Activated effector memory CD4-positive, alpha-beta T cell treated with Interleukin-2 at 50 U/mL for 16 hours (primary cell): Measurements from ENCODE around the gene ATG4C.

Source experiments
- DNase-seq: peaks from one replicate; pipeline ENCODE4 v3.0.0-alpha.2; 2020

Gene ATG4C

GRCh38 chr1:62844030-62844429 lies 60.1 kb downstream of the ATG4C start:
- DNase-seq = no peak

DNA sequence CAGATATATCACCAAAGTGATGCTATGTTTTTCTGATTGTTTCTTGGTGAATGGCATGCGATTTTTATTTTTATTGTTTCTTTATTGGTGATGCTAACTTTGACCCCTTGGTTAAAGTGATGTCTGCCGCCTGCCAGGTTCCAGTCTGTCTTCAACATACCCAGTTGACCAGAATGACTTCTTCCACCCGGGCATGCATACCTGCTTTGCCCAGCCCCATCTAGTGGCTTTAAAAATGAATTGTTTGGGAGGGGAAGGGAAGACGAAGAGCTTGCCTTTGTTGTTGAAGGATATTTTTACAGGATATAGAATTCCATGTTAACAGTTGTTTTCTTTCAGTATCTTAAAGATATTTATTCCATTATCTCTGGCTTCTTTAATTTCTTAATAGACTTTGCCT lies 65.1 kb downstream of the ATG4C start:
- no peak for DNase-seq

- no peak for DNase-seq
Measured at GRCh38 chr1:62852253-62852652, 68.3 kb downstream of the ATG4C start.

GRCh38 chr1:62856960-62857359 lies 73.0 kb downstream of the ATG4C start:
- DNase-seq = no peak

DNA sequence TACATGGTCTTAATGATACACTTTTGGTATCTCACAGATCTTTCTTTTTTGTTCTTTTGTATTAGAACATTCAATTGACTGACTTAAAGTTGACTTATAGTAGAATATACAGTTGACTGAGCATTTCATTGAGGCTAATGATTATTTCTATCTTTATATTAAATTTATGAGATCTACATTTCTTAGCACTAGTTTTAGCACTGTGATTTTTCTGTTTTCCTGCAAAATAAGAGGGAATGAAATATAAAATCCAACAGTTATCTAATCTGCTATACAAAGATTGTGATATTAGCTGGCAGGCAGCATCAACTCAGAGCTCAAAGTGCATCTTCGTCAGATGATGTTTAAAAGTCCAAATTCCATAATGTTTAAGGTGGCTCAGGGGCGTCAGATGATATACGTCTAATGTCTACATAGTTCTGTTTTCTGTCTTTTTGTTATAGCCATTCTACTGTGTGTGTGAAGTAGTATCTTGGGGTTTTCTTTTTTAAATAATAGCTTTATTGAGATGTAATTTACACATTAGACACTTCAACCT lies 85.4 kb downstream of the ATG4C start:
- no peak for DNase-seq

DNA sequence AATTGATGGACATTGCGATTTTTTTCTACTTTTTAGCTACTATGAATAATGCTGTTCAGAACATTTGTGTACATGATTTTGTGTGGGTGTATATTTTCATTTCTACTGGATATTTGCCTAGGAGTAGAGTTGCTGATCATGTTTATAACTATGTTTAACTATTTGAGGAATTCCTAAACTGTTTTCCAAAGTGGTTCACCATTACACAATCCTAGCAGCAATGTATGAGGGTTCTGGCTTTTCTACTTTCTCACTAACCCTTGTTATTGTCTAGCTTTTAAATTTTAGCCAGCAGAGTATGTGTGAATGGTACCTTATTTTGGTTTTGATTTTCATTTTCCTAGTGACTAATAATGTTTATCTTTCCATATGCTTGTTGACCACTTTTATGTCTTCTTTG lies 86.2 kb downstream of the ATG4C start:
- no peak for DNase-seq

DNA sequence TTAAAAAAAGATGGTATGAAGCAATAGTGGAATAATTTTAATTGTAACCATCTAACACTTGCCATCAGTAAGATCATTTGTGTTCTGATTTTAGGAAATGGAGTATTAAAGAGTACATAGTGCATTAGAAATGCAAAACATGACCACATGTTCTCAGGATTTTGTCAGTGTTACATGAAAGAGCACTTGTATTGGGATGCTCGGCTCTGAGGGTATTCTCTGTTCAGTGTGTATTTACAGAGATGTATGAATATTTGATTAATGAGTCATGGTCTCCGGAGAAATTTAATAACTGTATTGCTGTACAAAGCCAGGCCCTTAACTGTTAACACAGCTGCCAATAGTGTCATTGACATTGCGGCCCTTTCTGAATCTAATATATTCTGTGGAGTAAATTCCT lies 91.7 kb downstream of the ATG4C start:
- no peak for DNase-seq

- DNase-seq = no peak
Measured at GRCh38 chr1:62876535-62876934, 92.6 kb downstream of the ATG4C start.

DNA sequence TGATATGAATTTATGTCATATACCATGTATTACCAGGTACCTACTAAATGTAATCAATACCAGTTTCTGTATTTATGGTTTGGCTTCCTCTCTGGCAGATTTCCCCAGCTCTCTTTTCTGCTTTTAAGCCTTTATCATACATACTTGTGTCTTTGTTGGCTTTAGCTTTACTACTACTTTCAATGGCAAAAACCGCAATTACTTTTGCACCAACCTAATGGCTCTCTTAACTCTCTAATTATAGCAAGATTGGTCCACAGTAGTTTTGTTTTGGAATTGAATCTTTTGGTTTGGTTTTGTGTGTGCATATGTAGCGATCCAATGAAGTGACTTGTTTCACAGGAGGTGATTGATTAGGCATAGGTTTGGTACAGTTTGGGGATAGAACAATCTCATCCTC lies 93.6 kb downstream of the ATG4C start:
- no peak for DNase-seq

- no peak for DNase-seq
Measured at GRCh38 chr1:62879962-62880361, 96.0 kb downstream of the ATG4C start.

DNA sequence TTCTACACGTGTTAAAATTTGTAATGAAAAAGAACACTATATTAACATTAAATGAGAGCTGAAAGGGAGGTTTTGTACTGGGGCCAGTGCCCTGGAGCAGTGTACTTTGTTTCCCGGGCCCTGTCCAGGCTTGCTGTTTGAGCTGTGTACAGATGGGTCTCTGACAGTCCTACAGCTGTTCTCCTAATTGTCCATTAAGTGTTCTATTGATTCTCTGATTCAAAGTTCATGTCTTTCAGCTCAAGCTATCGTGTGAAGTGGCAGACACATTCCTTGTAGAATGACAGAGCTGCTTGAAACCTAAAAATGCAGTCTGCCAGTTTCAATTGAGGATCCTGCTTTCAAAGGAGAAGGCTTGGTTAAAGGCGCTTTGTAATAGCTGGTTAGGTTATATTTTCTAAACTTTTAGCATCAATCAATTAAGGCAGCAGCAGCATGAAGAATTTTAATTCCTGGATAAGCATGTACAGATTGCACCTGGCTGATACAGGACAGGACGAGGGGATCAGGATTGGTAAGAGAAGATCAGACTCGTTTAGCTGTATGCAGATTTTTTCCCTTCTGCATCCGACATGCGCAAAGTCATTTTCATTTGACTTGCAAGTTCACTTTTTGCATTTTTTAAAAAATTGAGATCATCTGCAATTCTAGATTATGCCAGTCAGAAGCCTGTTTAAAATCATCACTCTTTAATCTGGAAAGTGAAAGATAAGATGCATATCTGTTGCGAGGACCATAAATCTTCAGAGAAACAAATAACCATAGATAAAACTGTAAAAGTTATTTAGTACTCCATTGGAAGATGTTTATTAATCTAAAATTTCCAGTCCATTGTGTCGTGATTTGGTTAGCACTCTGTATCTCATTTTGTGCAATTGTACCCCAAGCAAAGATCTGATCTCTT lies 98.5 kb downstream of the ATG4C start:
- DNase-seq = no peak

GRCh38 chr1:62884156-62884740 lies 100.3 kb downstream of the ATG4C start:
- DNase-seq = no peak

- no peak for DNase-seq
Measured at GRCh38 chr1:62887799-62888507, 104.0 kb downstream of the ATG4C start.

GRCh38 chr1:62891956-62892562 lies 108.1 kb downstream of the ATG4C start:
- no peak for DNase-seq

- DNase-seq = no peak
Measured at GRCh38 chr1:62897788-62898187, 113.9 kb downstream of the ATG4C start.

DNA sequence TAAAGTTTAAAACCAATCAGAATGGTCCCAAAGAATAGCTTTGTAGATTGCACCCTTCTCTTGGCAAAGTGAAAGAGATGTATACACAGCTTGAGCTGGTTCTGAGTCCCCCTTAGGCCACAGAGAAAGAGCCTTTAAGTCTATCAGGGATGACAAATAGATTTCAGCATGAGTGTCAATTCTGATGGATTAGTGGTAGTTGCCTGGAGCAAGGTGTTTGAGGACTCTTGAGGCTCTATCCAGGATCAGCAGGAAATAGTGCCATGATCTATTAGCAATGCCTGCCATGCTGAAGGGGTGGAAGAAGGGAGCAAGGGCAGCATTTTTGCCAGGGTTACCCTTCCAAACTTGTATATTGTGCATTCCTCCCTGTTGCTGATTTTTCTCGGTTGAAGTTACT lies 116.6 kb downstream of the ATG4C start:
- no peak for DNase-seq

DNA sequence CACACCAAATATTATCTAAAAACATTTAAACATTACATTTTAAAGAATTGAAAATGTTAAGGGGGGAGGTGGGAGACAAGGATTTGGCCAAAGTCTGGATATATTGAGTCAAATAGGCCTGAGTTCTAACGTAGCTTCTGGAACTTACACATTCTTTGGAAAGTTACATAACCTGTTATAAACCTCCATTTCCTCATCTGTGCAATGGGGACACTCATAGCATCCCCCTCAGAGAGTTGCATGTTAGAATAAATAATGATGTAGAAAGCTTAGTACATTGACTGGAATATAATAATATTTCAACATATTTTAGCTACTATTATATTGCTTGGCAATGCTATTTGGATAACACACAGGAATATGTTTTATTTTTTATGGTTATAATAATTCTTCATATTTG lies 117.7 kb downstream of the ATG4C start:
- no peak for DNase-seq

DNA sequence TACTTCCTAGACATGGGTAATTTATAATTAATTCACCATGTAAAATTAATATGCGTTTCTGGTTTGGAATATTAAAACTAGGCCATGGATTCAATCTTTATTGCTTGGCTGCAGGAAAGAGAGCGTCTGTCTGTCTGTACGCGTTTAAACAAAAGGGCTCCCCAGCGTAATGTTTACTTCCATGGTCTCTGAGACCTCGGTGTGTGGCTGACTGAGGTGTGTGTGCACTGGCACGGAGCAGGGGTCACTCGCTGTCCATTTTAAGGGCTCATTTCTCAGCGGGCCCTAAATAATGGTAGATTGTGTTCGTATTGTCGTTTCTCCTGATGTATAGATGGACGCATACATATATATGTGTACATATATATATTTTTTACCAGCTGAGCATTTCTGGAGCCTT lies 119.6 kb downstream of the ATG4C start:
- DNase-seq = no peak

GRCh38 chr1:62903982-62904855 lies 120.3 kb downstream of the ATG4C start:
- DNase-seq = no peak

DNA sequence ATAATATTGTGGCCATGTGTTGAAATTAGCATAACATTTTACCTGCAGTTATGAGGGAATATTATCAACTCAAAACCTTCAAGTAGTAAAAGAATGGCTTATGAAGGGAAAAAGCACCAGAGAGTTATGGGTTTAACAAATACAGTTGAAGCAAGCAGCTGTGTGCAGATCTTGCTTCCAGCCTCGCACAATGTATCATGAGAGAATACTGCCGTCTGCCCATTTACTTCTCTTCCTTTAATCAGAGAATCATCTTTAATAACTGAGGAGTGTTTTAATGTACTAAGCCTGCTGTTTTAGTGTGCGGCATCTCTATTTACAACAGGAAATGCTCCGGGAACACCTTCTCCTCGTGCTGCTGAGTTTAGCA lies 120.9 kb downstream of the ATG4C start:
- no peak for DNase-seq

DNA sequence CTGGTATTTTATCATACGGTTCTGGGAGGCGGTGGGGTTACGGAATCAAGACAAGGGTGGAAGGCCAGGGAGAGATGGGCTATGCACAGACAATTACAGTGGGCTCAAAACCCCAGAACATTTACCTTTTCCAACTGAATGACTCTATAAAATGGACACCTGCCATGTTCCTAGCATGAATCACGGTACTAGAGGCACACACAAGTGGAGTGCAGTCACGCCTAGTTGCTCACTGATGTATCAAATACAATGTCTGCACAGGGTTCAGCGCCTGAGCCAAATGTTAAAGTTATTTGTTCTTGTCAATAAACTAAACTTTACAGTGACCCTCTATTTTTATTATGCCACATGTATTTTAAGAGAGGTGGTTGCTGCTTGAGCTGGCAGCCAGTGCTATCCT lies 121.4 kb downstream of the ATG4C start:
- DNase-seq = no peak

DNA sequence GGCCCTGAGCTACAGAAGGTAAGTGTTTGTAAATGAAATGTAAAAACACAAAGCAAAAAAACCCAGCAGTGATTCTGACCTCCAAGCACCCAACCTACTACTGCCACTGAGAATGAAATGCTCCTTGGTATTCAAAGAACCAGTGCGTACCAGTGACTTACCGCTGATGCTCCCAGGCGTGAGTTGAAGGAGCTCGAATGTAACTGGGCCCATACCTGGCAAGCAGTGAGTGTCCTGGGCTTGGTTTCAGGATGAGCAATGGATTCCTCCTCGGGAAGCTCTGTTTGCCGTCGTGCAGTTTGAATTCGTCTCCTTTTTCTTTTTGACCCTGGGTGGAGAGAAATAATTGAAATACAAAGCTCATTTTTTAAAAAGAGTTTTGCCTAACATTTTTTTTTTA lies 121.9 kb downstream of the ATG4C start:
- no peak for DNase-seq
